ENCODE measurements around the gene GRIK4. TPM values are rescaled to one million over a fixed set of nuclear protein-coding genes. Genes with fewer than 3 reads are reported as not detected.

GRIK4 gene
- total RNA-seq, 1 donor from 2014 or later, result not detected

GRCh38 chr11:120547811-120548681 lies 36.5 kb downstream of the GRIK4 start:
- Histone ChIP-seq H3K27me3 (no peaks in the 10 kb centered on the region), H3K27ac (peak overlapping the region in 1 of 2 donors; percentile 65), H3K4me1 (peaks cover 4 to 15% of the 10 kb centered on the region in 2 donors), H3K4me3 (no peak overlapping the region), H3K36me3 (no peaks in the 10 kb centered on the region), H3K9me3 (no peaks in the 10 kb centered on the region)
- DNase-seq (ENCODE audit: low spot score in 2 of 2), result peak; percentile 59 to 85
- TF ChIP-seq, protein P1, sequence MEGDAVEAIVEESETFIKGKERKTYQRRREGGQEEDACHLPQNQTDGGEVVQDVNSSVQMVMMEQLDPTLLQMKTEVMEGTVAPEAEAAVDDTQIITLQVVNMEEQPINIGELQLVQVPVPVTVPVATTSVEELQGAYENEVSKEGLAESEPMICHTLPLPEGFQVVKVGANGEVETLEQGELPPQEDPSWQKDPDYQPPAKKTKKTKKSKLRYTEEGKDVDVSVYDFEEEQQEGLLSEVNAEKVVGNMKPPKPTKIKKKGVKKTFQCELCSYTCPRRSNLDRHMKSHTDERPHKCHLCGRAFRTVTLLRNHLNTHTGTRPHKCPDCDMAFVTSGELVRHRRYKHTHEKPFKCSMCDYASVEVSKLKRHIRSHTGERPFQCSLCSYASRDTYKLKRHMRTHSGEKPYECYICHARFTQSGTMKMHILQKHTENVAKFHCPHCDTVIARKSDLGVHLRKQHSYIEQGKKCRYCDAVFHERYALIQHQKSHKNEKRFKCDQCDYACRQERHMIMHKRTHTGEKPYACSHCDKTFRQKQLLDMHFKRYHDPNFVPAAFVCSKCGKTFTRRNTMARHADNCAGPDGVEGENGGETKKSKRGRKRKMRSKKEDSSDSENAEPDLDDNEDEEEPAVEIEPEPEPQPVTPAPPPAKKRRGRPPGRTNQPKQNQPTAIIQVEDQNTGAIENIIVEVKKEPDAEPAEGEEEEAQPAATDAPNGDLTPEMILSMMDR (IDR thresholded peaks at IDR 0.05), result no peak
- intact Hi-C loops (cut with DNase I), result no loop called here

DNA sequence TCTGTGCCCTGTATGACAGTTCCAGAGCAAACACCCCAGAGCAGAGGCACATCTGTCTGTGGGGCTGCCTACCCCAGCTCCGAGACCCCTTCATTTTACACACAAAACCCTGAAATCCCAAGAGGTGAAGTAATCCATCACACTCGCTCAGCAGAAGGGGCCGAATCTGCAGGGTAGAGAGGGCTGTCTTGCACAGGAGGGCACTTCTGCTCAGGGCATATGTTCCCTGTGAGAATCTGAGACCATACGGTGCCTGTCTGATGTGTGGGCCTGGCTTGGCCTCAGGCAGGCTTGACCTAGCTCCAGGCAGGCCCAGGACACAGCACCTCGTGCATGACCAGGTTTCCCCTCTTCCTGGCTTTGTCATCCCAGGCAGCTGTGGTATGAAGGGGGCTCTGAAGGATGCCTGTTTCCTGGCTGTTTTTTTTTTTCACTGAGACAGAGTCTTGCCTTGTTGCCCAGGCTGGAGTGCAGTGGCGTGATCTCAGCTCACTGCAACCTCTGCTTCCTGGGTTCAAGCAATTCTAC lies 37.2 kb downstream of the GRIK4 start:
- intact Hi-C loops (cut with DNase I), result no loop called here
- peak overlapping the region in 1 of 2 donors; percentile 65 for H3K27ac ChIP-seq
- no peaks in the 10 kb centered on the region for H3K36me3 ChIP-seq
- H3K27me3 ChIP-seq, result no peaks in the 10 kb centered on the region
- H3K4me1 ChIP-seq, result peaks cover 4 to 15% of the 10 kb centered on the region in 2 donors
- H3K4me3 ChIP-seq, result no peak overlapping the region
- TF ChIP-seq, protein P1 (IDR thresholded peaks at IDR 0.05), result no peak
- DNase-seq (ENCODE audit: low spot score in 2 of 2), result no peak
- no peaks in the 10 kb centered on the region for H3K9me3 ChIP-seq

DNA sequence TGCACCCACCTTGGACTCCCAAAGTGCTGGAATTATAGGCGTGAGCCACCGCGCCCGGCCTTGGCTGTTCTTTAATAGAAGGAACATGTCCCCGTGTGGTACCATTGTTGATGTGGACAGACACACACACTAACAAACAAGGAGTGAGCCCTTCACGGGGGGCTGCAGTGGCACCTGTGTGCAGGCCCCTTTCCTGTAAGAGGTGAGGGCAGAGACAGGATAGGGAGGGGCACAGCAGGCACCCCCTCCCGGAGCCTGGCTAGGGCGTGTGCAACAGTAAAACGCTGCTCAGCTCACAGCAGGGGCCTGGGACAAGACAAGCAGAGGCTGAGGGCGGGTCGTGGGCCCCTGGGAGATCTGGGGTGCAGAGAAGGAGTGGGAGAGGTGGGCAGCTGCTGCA lies 37.8 kb downstream of the GRIK4 start:
- Histone ChIP-seq H3K4me1 (peaks cover 4 to 15% of the 10 kb centered on the region in 2 donors), H3K36me3 (no peaks in the 10 kb centered on the region), H3K4me3 (no peak overlapping the region), H3K9me3 (no peaks in the 10 kb centered on the region), H3K27me3 (no peaks in the 10 kb centered on the region), H3K27ac (no peak overlapping the region)
- intact Hi-C loops (cut with DNase I), result no loop called here
- TF ChIP-seq, protein P1 (IDR thresholded peaks at IDR 0.05), result no peak
- DNase-seq (ENCODE audit: low spot score in 2 of 2), result no peak

DNA sequence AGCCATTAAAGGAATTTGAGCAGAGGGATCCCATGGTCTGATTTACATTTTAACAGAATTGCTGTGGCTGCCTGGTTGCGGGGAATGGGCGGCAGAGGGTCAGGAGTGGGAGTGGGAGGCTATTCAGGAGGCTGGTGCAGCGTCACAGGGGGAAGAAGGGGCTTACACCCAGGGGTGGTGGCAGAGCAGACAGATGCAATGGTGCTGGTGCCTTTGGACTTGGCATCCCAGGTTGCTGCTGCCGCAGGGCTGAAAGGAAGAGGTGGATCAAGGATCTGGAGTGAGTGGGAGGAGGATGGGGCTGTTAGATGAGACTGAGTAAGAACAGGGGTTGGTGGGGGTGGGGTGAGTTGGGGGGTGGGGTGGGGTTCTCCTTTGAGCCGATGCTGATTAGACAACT lies 38.5 kb downstream of the GRIK4 start:
- H3K4me3 ChIP-seq, result no peak overlapping the region
- no peaks in the 10 kb centered on the region for H3K9me3 ChIP-seq
- no peak for DNase-seq (ENCODE audit: low spot score in 2 of 2)
- H3K27me3 ChIP-seq, result no peaks in the 10 kb centered on the region
- intact Hi-C loops (cut with DNase I), result no loop called here
- TF ChIP-seq, protein P1 (IDR thresholded peaks at IDR 0.05), result no peak
- no peak overlapping the region for H3K27ac ChIP-seq
- peaks cover 4 to 15% of the 10 kb centered on the region in 2 donors for H3K4me1 ChIP-seq
- no peaks in the 10 kb centered on the region for H3K36me3 ChIP-seq

- intact Hi-C loops (cut with DNase I), result no loop called here
- Histone ChIP-seq H3K4me3 (no peak overlapping the region), H3K27ac (no peak overlapping the region), H3K4me1 (peaks cover 4 to 15% of the 10 kb centered on the region in 2 donors), H3K27me3 (no peaks in the 10 kb centered on the region), H3K36me3 (no peaks in the 10 kb centered on the region), H3K9me3 (no peaks in the 10 kb centered on the region)
- TF ChIP-seq, protein P1 (IDR thresholded peaks at IDR 0.05), result no peak
- no peak for DNase-seq (ENCODE audit: low spot score in 2 of 2)
These were observed 39.6 kb downstream of the GRIK4 start for GRCh38 chr11:120551191-120551590.
